ENCODE measurements around the gene HDGF. TPM values are rescaled to one million over a fixed set of nuclear protein-coding genes. Genes with fewer than 3 reads are reported as not detected.

Gene HDGF
- total and polyA plus RNA-seq, 9 of the 15 experiments (the other 6 are each of a cell fraction or from before 2014, with no cell fraction given), result 38.8 to 601 (median 400) TPM

GRCh38 chr1:156725683-156726280 is 25.7 kb downstream of the HDGF start (continued):
- TF ChIP-seq PBX2 (CRISPR knock-in tag; IDR thresholded peaks at IDR 0.05; ENCODE audit: low read depth) (no peak), PBX2 (tag; conservative IDR thresholded peaks at IDR 0.05; ENCODE audit: low read depth) (no peak), ZBTB26 (CRISPR knock-in tag; IDR thresholded peaks at IDR 0.05) (no peak), MBD1 (CRISPR knock-in tag; IDR thresholded peaks at IDR 0.05) (no peak), HINFP (tag; conservative IDR thresholded peaks at IDR 0.05; ENCODE audit: low read depth) (no peak), HES1 (IDR thresholded peaks at IDR 0.05; ENCODE audit: low read depth) (no peak), PRMT5 (CRISPR knock-in tag; IDR thresholded peaks at IDR 0.05) (no peak), CEBPZ (IDR thresholded peaks at IDR 0.05; ENCODE audit: borderline replicate concordance, low read depth, low read length) (no peak), POLR2H (tag; IDR thresholded peaks at IDR 0.05; ENCODE audit: low read depth) (no peak), LCOR (CRISPR knock-in tag; IDR thresholded peaks at IDR 0.05) (no peak), DLX4 (CRISPR knock-in tag; IDR thresholded peaks at IDR 0.05) (no peak), E2F3 (CRISPR knock-in tag; IDR thresholded peaks at IDR 0.05) (no peak), L3MBTL2 (IDR thresholded peaks at IDR 0.05) (peak; percentile 85), PTTG1 (tag; IDR thresholded peaks at IDR 0.05; ENCODE audit: low read depth) (no peak), HNRNPK (IDR thresholded peaks at IDR 0.05; ENCODE audit: low read depth, low read length, poor library complexity, severe bottlenecking) (no peak)

Measured in K562 (cell line).